CD14-positive monocyte (primary cell): ENCODE data around the gene RIMBP2. TPM values are rescaled to one million over a fixed set of nuclear protein-coding genes. Genes with fewer than 3 reads are reported as not detected.

Experiments used
- DNase-seq, 3 donors: peaks; one replicate each; pipeline ENCODE4 v3.0.0-alpha.2; 2011 to 2022
- H2AFZ ChIP-seq: 2 replicates; pipeline ENCODE4 v1.6.0; 2012; ENCODE audit warnings: mild to moderate bottlenecking, low read depth, low read length, inconsistent platforms; ENCODE audit not compliant: insufficient read depth, poor library complexity, severe bottlenecking
- H3K27ac ChIP-seq, 2 donors: 1 replicate in 1 of 2; 2 replicates in 1 of 2; pipeline ENCODE4 v1.5.1; 2012 to 2013; ENCODE audit warnings: low read length in 2 of 2, control low read depth in 1 of 2, inconsistent platforms in 1 of 2, low read depth in 1 of 2, mild to moderate bottlenecking in 1 of 2
- H3K27me3 ChIP-seq, 2 donors: one replicate each; pipeline versions ENCODE4 v1.6.0 to v1.6.1; 2011 to 2013; ENCODE audit warnings: low read length in 2 of 2; ENCODE audit not compliant: control insufficient read depth in 2 of 2, insufficient read depth in 2 of 2
- H3K36me3 ChIP-seq, 2 donors: replicated peaks in 1 of 2; 1 replicate in 1 of 2; 2 replicates in 1 of 2; pipeline versions ENCODE4 v1.5.1 to v1.6.1; 2012 to 2013; ENCODE audit warnings: low read length in 2 of 2, control low read depth in 1 of 2, inconsistent platforms in 1 of 2, mild to moderate bottlenecking in 1 of 2; ENCODE audit not compliant: insufficient read depth in 2 of 2, control insufficient read depth in 1 of 2
- H3K4me1 ChIP-seq, 2 donors: 1 replicate in 1 of 2; 2 replicates in 1 of 2; pipeline versions ENCODE4 v1.5.1 to v1.6.1; 2012 to 2013; ENCODE audit warnings: low read length in 2 of 2, control low read depth in 1 of 2, inconsistent platforms in 1 of 2, mild to moderate bottlenecking in 1 of 2, moderate library complexity in 1 of 2; ENCODE audit not compliant: insufficient read depth in 2 of 2, control insufficient read depth in 1 of 2
- H3K4me2 ChIP-seq: replicated peaks from 2 replicates; pipeline ENCODE3; 2012; ENCODE audit warnings: low read length, moderate library complexity, mild to moderate bottlenecking; ENCODE audit not compliant: poor library complexity, severe bottlenecking; ENCODE audit errors: extremely low read depth
- H3K4me3 ChIP-seq, 3 experiments: fragments of 200-600 bp in 1 of 3; sonication (generic) in 1 of 3; replicated peaks in 1 of 3; 1 replicate in 2 of 3; 2 replicates in 1 of 3; pipeline ENCODE4 v1.5.1; 2011 to 2013; ENCODE audit warnings: low read length in 3 of 3, mild to moderate bottlenecking in 3 of 3, control low read depth in 2 of 3, low read depth in 2 of 3, inconsistent platforms in 1 of 3, moderate library complexity in 1 of 3
- H3K79me2 ChIP-seq: 2 replicates; pipeline ENCODE4 v1.6.0; 2012; ENCODE audit warnings: mild to moderate bottlenecking, control low read depth, inconsistent platforms, low read length, moderate library complexity; ENCODE audit not compliant: insufficient read depth
- H3K9ac ChIP-seq: 2 replicates; pipeline ENCODE4 v1.6.0; 2017; ENCODE audit warnings: low read length, mild to moderate bottlenecking; ENCODE audit not compliant: insufficient read depth, poor library complexity, severe bottlenecking
- H3K9me3 ChIP-seq, 2 donors: replicated peaks in 1 of 2; 1 replicate in 1 of 2; 2 replicates in 1 of 2; pipeline versions ENCODE4 v1.5.1 to v1.6.1; 2012 to 2013; ENCODE audit warnings: low read length in 2 of 2, control low read depth in 1 of 2; ENCODE audit not compliant: control insufficient read depth in 1 of 2, insufficient read depth in 1 of 2
- H4K20me1 ChIP-seq: 2 replicates; pipeline ENCODE4 v1.6.0; 2012; ENCODE audit warnings: mild to moderate bottlenecking, low read length, control low read depth, moderate library complexity; ENCODE audit not compliant: insufficient read depth
- H3K27ac Mint-ChIP-seq, 7 donors: one replicate each; pipeline ENCODE4 v1.8.0; 2020; ENCODE audit warnings: mild to moderate bottlenecking in 7 of 7, mixed read lengths in 7 of 7, moderate library complexity in 6 of 7, inconsistent platforms in 2 of 7
- H3K27me3 Mint-ChIP-seq, 3 donors: one replicate each; pipeline ENCODE4 v1.8.0; 2021 to 2022; ENCODE audit warnings: low read depth in 3 of 3, mild to moderate bottlenecking in 3 of 3, mixed read lengths in 3 of 3, moderate library complexity in 3 of 3, inconsistent platforms in 1 of 3
- H3K36me3 Mint-ChIP-seq, 2 donors: one replicate each; pipeline ENCODE4 v1.8.0; 2020; ENCODE audit warnings: mixed read lengths in 2 of 2, inconsistent platforms in 1 of 2, mild to moderate bottlenecking in 1 of 2
- H3K4me1 Mint-ChIP-seq: one replicate; pipeline ENCODE4 v1.8.0; 2020; ENCODE audit warnings: mild to moderate bottlenecking, mixed read lengths
- H3K4me3 Mint-ChIP-seq, 2 donors: one replicate each; pipeline ENCODE4 v1.8.0; 2020; ENCODE audit warnings: mild to moderate bottlenecking in 2 of 2, mixed read lengths in 2 of 2, moderate library complexity in 1 of 2
- H3K9me3 Mint-ChIP-seq, 7 donors: one replicate each; pipeline ENCODE4 v1.8.0; 2020 to 2022; ENCODE audit warnings: mixed read lengths in 7 of 7, mild to moderate bottlenecking in 6 of 7, moderate library complexity in 6 of 7, inconsistent platforms in 2 of 7
- WGBS: methylation state at CpG from one replicate; pipeline ENCODE4 v1.1.5; 2013; ENCODE audit warnings: missing lambda C conversion rate; ENCODE audit not compliant: insufficient coverage; 5-methylcytosine and 5-hydroxymethylcytosine counted together
- intact Hi-C, 2 donors: fragments of 100-400 bp; cut with micrococcal nuclease; formaldehyde crosslinking; loops; one replicate each; pipeline versions ENCODE4 v1.15.0 to v1.15.1; 2023
- polyA plus RNA-seq, 3 donors: library from polyadenylated mRNA; depleted of rRNA in 1 of 3; unstranded in 2 of 3; stranded (reverse) in 1 of 3; fragments of 300-500 nt in 2 of 3; fragments of >200 nt in 1 of 3; fragmentation: Illumina TruSeq in 2 of 3; gene quantifications; 1 replicate in 2 of 3; 2 replicates in 1 of 3; pipeline ENCODE4 v1.2.3, GENCODE V29; 2012 to 2021
- TF ChIP-seq, protein P1 (sequence below): fragments of 200-600 bp; IDR thresholded peaks from one replicate; pipeline ENCODE4 v1.8.0; 2022; ENCODE audit warnings: antibody characterized with exemption, mild to moderate bottlenecking

RIMBP2 gene
- polyA plus RNA-seq, 3 donors: not detected

GRCh38 chr12:130485291-130486145 is 230.6 kb downstream of the RIMBP2 start:
- Mint-ChIP-seq H3K36me3 (no peaks in the 10 kb centered on the region), H3K27me3 (peaks cover 0 to 8% (median 2%) of the 10 kb centered on the region in 3 donors), H3K27ac (peak overlapping the region in 2 of 7 donors; percentile 21 to 31), H3K4me1 (no peaks in the 10 kb centered on the region), H3K4me3 (no peak overlapping the region), H3K9me3 (peaks cover 0 to 4% (median 0%) of the 10 kb centered on the region in 7 donors)
- Histone ChIP-seq H4K20me1 (no peaks in the 10 kb centered on the region), H3K36me3 (no peaks in the 10 kb centered on the region), H3K27me3 (no peaks in the 10 kb centered on the region), H3K4me1 (no peaks in the 10 kb centered on the region), H3K79me2 (no peaks in the 10 kb centered on the region), H2AFZ (no peak overlapping the region), H3K9me3 (no peaks in the 10 kb centered on the region), H3K4me2 (no peak overlapping the region), H3K27ac (no peak overlapping the region), H3K9ac (no peak overlapping the region), H3K4me3 (no peak overlapping the region)
- intact Hi-C loops: no loop called here
- no peak for DNase-seq
- WGBS: 85% methylated on average over 22 of the region's 22 CpGs
- TF ChIP-seq, protein P1, sequence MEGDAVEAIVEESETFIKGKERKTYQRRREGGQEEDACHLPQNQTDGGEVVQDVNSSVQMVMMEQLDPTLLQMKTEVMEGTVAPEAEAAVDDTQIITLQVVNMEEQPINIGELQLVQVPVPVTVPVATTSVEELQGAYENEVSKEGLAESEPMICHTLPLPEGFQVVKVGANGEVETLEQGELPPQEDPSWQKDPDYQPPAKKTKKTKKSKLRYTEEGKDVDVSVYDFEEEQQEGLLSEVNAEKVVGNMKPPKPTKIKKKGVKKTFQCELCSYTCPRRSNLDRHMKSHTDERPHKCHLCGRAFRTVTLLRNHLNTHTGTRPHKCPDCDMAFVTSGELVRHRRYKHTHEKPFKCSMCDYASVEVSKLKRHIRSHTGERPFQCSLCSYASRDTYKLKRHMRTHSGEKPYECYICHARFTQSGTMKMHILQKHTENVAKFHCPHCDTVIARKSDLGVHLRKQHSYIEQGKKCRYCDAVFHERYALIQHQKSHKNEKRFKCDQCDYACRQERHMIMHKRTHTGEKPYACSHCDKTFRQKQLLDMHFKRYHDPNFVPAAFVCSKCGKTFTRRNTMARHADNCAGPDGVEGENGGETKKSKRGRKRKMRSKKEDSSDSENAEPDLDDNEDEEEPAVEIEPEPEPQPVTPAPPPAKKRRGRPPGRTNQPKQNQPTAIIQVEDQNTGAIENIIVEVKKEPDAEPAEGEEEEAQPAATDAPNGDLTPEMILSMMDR: no peak

DNA sequence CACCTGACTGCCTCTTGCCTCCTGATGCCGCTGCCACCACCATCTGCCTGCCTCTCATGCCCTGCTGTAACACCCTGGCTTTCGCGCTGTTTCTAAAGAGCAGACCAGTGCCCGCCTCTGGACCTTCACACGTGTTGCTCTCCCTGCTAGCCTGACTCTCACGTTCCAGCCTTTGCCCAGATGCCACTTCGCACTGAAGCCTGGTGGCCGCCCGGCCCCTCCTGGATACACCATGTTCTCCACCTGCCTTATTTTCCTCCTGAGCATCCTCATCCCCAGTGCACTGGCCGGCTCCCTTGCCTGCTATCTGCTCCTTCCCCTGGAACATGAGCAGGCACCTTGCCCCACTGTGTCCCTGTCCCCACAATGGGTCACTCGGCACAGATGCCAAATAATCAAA is 231.9 kb downstream of the RIMBP2 start:
- intact Hi-C loops: no loop called here

More for the DNA sequence above, 231.9 kb downstream of the RIMBP2 start:
- Mint-ChIP-seq H3K36me3 (no peaks in the 10 kb centered on the region), H3K9me3 (no peaks in the 10 kb centered on the region), H3K4me3 (no peak overlapping the region), H3K4me1 (no peaks in the 10 kb centered on the region), H3K27me3 (peaks cover 0 to 11% (median 2%) of the 10 kb centered on the region in 3 donors), H3K27ac (no peak overlapping the region)
- TF ChIP-seq, protein P1: no peak
- Histone ChIP-seq H3K36me3 (no peaks in the 10 kb centered on the region), H3K4me1 (no peaks in the 10 kb centered on the region), H3K4me2 (no peak overlapping the region), H3K27ac (no peak overlapping the region), H4K20me1 (no peaks in the 10 kb centered on the region), H2AFZ (no peak overlapping the region), H3K9ac (no peak overlapping the region), H3K79me2 (no peaks in the 10 kb centered on the region), H3K9me3 (no peaks in the 10 kb centered on the region), H3K27me3 (no peaks in the 10 kb centered on the region), H3K4me3 (no peak overlapping the region)
- WGBS: 83% methylated on average over 9 of the region's 11 CpGs
- no peak for DNase-seq
